ENCODE data around the gene ITFG1.

Gene ITFG1

GRCh38 chr16:47481698-47482374 is 21.0 kb upstream of the ITFG1 start:
- TF ChIP-seq, protein P1, sequence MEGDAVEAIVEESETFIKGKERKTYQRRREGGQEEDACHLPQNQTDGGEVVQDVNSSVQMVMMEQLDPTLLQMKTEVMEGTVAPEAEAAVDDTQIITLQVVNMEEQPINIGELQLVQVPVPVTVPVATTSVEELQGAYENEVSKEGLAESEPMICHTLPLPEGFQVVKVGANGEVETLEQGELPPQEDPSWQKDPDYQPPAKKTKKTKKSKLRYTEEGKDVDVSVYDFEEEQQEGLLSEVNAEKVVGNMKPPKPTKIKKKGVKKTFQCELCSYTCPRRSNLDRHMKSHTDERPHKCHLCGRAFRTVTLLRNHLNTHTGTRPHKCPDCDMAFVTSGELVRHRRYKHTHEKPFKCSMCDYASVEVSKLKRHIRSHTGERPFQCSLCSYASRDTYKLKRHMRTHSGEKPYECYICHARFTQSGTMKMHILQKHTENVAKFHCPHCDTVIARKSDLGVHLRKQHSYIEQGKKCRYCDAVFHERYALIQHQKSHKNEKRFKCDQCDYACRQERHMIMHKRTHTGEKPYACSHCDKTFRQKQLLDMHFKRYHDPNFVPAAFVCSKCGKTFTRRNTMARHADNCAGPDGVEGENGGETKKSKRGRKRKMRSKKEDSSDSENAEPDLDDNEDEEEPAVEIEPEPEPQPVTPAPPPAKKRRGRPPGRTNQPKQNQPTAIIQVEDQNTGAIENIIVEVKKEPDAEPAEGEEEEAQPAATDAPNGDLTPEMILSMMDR (IDR thresholded peaks at IDR 0.05) = no peak

- TF ChIP-seq, protein P1 (IDR thresholded peaks at IDR 0.05) = no peak
Measured at GRCh38 chr16:47480410-47480809, 19.5 kb upstream of the ITFG1 start.

DNA sequence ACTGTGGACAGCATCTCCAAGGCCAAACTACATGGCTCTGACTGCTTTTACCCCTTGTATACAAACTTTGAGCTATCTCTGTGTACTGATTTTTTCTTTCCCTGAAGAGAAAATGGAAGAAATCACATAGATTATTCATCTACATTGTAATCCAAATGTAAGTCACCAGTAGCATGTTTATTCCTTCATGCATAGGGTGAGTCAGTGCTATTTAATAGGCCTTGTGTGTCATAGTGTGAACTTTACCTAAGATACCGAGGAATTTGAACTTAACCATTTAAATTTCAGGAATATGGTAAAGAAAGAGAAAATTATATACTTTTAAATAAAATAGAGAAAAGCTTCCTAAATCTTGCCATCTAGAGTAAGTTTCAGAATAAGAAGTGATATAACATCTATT is 16.8 kb upstream of the ITFG1 start:
- TF ChIP-seq, protein P1 (IDR thresholded peaks at IDR 0.05) = no peak

DNA sequence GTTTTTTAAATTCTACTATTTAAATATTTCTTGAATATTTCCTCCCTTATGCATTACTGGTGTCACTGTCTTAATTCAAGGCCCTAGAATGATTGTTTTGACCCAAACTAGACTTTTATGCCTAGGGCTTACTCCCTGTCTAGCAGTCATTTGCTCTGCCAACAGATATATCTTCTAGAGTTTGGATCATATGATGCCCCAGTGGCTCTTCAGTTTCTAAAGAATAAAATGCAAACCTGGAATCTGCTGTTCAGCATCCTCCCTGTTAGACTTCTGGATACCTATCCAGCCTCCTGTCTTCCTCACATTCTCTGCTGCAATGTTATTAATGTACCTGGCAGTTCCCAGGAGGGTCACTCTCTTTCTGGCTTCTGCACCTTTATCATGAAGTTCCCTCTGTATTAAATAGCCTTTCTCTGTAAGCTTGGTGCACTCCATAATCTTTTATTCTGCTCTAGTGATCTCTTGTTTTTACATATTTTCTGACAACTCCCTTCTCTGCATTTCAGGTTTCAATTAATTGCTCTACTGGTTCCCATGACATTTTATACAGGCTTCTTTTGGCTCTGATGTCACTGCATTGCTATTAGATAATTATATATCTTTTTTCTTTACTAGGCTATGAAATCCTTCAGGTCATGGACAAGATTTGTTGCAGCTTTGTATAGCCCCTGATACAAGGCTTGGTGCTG is 15.9 kb upstream of the ITFG1 start:
- TF ChIP-seq, protein P1 (IDR thresholded peaks at IDR 0.05) = no peak

DNA sequence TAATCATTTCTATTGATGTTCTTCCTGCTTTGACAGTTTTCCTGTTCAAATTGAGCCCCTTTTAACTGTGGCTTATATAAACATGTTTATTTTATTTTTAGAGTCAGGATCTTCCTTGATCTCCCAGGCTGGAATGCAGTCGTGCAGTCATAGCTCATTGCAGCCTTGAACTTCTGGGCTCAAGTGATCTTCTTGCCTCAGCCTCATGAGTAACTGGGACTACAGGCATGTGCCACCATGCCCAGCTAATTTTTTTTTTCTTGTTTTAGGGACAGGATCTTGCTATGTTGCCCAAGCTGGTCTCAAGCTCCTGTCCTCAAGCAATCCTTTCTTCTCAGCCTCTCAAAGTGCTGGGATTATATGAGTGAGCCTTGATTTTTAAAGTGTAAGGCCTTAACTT is 14.9 kb upstream of the ITFG1 start:
- TF ChIP-seq, protein P1 (IDR thresholded peaks at IDR 0.05) = no peak

- TF ChIP-seq, protein P1 (IDR thresholded peaks at IDR 0.05) = no peak
Measured at GRCh38 chr16:47473792-47474191, 12.9 kb upstream of the ITFG1 start.

DNA sequence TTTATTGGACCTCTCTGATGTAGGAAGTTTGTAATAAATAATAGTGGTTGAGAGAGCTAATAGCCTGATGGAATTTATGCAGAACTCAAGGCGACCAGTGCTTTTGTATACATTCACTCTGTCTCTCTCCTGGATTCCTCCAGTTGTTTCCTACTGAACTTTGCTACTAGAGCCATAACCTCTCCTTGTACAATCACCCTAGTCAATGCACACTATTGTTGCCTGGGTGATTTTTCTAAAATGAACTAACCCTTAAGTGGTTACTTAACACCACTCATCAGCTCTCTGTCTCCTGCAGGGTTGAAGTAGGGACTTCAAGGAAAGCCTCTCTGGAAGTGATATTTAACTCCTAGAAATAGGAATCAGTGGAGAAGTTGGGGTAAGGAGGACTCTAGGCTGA is 9.9 kb upstream of the ITFG1 start:
- TF ChIP-seq, protein P1 (IDR thresholded peaks at IDR 0.05) = no peak

Measured in LNCAP (cell line).